ENCODE results near the gene NUBPL.
"Not testable (repeated sequence)": the region's sequence is repeated elsewhere in the genome, so short reads cannot be mapped to it uniquely, and the experiment has no call there.

NUBPL gene

DNA sequence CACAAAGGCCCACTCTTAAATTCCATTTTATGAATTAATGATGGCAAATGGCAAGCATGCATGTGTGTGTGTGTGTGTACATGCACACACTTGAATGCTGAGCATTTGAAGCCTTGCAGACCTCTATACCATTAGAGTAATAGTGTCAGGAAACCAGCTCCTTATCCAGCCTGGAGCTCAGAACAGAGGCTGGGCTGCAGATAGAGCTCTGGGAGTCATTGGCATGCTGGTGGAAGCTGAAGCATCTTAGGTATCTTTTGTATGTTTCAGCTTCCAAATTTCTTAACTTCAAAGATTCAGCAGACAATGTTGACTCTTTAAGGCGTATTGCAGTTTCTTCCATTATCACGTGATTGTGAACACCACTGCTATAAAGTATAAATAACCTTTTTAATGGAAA is 323.0 kb downstream of the NUBPL start:
- H3K4me1 ChIP-seq, result no peaks in the 10 kb centered on the region
- H3K36me3 ChIP-seq, result no peaks in the 10 kb centered on the region
- intact Hi-C loops (cut with DNase I; ENCODE audit: low total_unique reads), result no loop called here
- no peaks in the 10 kb centered on the region for H3K9me3 ChIP-seq
- H3K27me3 ChIP-seq, result no peaks in the 10 kb centered on the region
- H3K4me3 ChIP-seq, result no peak overlapping the region
- DNase-seq, result no peak
- TF ChIP-seq, protein P1, sequence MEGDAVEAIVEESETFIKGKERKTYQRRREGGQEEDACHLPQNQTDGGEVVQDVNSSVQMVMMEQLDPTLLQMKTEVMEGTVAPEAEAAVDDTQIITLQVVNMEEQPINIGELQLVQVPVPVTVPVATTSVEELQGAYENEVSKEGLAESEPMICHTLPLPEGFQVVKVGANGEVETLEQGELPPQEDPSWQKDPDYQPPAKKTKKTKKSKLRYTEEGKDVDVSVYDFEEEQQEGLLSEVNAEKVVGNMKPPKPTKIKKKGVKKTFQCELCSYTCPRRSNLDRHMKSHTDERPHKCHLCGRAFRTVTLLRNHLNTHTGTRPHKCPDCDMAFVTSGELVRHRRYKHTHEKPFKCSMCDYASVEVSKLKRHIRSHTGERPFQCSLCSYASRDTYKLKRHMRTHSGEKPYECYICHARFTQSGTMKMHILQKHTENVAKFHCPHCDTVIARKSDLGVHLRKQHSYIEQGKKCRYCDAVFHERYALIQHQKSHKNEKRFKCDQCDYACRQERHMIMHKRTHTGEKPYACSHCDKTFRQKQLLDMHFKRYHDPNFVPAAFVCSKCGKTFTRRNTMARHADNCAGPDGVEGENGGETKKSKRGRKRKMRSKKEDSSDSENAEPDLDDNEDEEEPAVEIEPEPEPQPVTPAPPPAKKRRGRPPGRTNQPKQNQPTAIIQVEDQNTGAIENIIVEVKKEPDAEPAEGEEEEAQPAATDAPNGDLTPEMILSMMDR (IDR thresholded peaks at IDR 0.05), result no peak
- no peak overlapping the region for H3K27ac ChIP-seq

DNA sequence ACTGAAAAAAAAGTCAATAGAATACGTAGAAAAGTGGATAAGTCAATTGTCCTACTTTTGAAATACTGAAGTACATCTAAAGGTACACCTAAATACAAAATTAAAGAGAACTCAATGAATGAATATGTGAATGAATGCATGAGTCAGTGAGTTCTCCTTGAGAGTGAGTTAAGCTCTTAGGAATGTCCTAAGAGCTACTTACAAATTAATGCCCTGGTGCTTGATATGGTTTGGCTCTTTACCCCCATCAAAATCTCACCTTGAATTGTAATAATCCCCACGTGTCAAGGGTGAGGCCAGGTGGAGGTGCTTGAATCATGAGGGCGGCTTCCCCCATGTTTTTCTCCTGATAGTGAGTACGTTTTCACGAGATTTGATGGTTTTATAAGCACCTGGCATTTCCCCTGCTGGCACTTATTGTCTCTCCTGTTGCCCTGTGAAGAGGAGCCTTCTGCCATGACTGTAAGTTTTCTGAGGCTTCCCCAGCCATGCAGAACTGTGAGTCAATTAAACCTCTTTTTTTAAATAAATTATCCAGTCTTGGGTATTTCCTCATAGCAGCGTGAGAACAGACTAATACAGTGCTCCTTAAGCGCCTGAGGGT is 323.7 kb downstream of the NUBPL start:
- Histone ChIP-seq H3K36me3 (no peaks in the 10 kb centered on the region), H3K27me3 (no peaks in the 10 kb centered on the region), H3K9me3 (no peaks in the 10 kb centered on the region), H3K4me1 (no peaks in the 10 kb centered on the region), H3K27ac (no peak overlapping the region), H3K4me3 (no peak overlapping the region)
- TF ChIP-seq, protein P1 (IDR thresholded peaks at IDR 0.05), result no peak
- no peak for DNase-seq
- intact Hi-C loops (cut with DNase I; ENCODE audit: low total_unique reads), result no loop called here

DNA sequence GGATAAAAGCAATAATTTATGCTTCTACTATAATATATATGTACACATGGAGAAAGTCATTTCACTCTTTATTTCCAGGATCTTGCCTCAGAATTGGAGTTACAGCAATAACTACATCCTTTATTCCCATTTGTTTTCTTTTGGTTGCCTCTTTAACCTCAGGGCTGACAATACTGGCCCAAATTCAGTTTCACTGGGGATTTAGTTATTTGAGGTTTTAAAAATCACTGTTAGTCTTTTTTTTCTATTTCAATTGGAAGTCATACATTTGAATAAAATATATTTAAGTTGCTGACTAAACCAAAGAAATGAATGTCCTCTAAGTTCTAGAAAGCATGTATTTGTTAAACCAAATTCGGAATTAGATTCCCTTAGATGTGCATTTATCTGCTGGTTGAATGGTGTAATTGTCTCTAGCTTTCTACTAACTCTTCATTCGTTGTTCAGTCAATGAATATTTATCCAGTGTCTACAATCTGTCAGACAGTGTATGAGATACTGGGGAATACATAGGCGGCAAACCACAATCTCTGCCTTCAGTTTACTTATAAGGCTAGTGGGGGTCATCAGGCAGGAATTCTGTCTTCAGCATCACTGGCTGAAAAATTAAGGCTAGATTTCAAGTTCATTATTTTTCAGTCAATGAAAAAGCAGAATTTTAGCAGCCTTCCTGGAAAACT is 325.1 kb downstream of the NUBPL start:
- Histone ChIP-seq H3K4me1 (no peaks in the 10 kb centered on the region), H3K36me3 (no peaks in the 10 kb centered on the region), H3K27me3 (no peaks in the 10 kb centered on the region), H3K4me3 (no peak overlapping the region), H3K9me3 (no peaks in the 10 kb centered on the region), H3K27ac (no peak overlapping the region)
- TF ChIP-seq, protein P1 (IDR thresholded peaks at IDR 0.05), result no peak
- DNase-seq, result no peak
- intact Hi-C loops (cut with DNase I; ENCODE audit: low total_unique reads), result no loop called here

DNA sequence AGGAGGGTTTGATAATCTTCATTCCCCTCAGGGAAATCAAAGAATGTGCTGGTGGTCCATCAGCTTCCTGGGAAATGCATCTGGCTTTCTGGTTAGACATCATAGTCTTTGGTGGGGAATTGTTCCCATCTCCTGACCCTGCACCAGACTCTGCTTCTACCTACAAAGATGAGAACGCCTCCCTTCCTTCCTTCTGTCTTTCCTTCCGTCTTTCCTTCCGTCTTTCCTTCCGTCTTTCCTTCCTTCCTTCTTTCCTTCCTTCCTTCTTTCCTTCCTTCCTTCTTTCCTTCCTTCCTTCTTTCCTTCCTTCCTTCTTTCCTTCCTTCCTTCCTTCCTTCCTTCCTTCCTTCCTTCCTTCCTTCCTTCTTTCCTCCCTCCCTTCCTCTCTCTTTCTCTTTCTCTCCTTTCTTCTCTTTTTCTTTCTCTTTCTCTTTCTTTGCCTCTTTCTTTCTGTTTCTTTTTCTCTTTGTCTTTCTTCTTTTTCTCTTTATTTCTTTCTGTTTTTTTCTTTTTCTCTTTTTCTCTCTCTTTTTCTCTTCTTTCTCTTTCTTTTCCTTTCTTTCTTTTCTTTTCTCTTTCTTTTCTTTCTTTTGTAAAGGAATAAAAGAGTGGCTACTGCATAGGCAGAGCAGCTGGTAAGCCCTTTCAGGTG is 326.9 kb downstream of the NUBPL start:
- Histone ChIP-seq H3K36me3 (no peaks in the 10 kb centered on the region), H3K4me1 (no peaks in the 10 kb centered on the region), H3K27me3 (no peaks in the 10 kb centered on the region), H3K4me3 (no peak overlapping the region), H3K27ac (no peak overlapping the region), H3K9me3 (no peaks in the 10 kb centered on the region)
- TF ChIP-seq, protein P1 (IDR thresholded peaks at IDR 0.05), result no peak
- no peak for DNase-seq
- intact Hi-C loops (cut with DNase I; ENCODE audit: low total_unique reads), result no loop called here

DNA sequence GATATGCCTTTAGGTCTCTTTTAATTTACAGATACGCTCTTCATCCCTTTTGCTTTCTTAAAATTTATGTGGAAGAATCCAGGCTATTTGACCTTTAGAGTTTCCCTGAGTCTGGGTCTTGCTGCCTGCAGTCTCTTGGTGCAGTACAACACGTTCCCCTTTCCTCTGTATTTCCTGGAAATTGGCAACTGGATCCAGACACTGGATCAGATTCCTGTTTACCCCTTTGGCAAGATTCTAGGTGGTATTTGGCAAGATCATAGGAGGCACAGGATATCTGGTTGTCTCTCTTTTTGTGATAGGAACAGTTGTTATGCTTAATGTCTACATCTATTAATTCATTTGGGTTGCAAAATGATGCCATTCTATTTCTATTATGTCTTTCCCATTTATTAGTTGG is 328.1 kb downstream of the NUBPL start:
- H3K9me3 ChIP-seq, result no peaks in the 10 kb centered on the region
- no peak overlapping the region for H3K27ac ChIP-seq
- no peaks in the 10 kb centered on the region for H3K4me1 ChIP-seq
- TF ChIP-seq, protein P1 (IDR thresholded peaks at IDR 0.05), result no peak
- intact Hi-C loops (cut with DNase I; ENCODE audit: low total_unique reads), result no loop called here
- no peaks in the 10 kb centered on the region for H3K27me3 ChIP-seq
- H3K4me3 ChIP-seq, result no peak overlapping the region
- H3K36me3 ChIP-seq, result no peaks in the 10 kb centered on the region
- no peak for DNase-seq

DNA sequence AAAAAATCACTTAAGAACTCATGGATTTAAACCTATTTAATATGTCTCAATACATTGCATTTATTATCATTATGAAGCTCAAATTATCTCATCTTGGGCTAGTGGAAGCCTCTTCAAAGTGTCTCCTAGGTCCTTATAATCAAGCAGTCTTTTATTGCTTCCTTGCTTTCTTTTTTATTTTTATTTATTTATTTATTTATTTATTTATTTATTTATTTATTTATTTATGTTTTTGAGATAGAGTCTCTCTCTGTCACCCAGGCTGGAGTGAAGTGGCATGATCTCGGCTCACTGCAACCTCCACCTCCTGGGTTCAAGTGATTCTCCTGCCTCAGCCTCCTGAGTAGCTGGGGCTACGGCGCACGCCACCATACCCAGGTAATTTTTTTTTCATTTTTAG is 329.0 kb downstream of the NUBPL start:
- H3K36me3 ChIP-seq; intact Hi-C loops (cut with DNase I; ENCODE audit: low total_unique reads); H3K27me3 ChIP-seq; H3K9me3 ChIP-seq; H3K4me1 ChIP-seq; DNase-seq; H3K4me3 ChIP-seq; H3K27ac ChIP-seq: not testable (repeated sequence)
